ENCODE results near the gene MED16. TPM values are rescaled to one million over a fixed set of nuclear protein-coding genes. Genes with fewer than 3 reads are reported as not detected.

The MED16 gene
- total RNA-seq, 1 donor from 2014 or later, result 15.9 TPM

- no peak for FAIRE-seq
- no peak for DNase-seq (ENCODE audit: low spot score in 2 of 2)
These were observed 19.4 kb upstream of the MED16 start for GRCh38 chr19:912181-913079.

- no peak for DNase-seq (ENCODE audit: low spot score in 2 of 2)
- FAIRE-seq, result no peak
These were observed 18.4 kb upstream of the MED16 start for GRCh38 chr19:911197-912033.

- DNase-seq (ENCODE audit: low spot score in 2 of 2), result no peak
- no peak for FAIRE-seq
These were observed 14.3 kb upstream of the MED16 start for GRCh38 chr19:907183-907853.

GRCh38 chr19:906480-906879, 13.5 kb upstream of the MED16 start:
- FAIRE-seq (no peak), DNase-seq (ENCODE audit: low spot score in 2 of 2) (no peak)

- DNase-seq (ENCODE audit: low spot score in 2 of 2) (no peak), FAIRE-seq (no peak)
These were observed 11.6 kb upstream of the MED16 start for GRCh38 chr19:904545-904944.

GRCh38 chr19:903266-903797, 10.3 kb upstream of the MED16 start:
- no peak for FAIRE-seq
- DNase-seq (ENCODE audit: low spot score in 2 of 2), result no peak

GRCh38 chr19:902446-903226, 9.6 kb upstream of the MED16 start:
- FAIRE-seq (no peak), DNase-seq (ENCODE audit: low spot score in 2 of 2) (no peak)

- DNase-seq (ENCODE audit: low spot score in 2 of 2) (no peak), FAIRE-seq (no peak)
These were observed 9.0 kb upstream of the MED16 start for GRCh38 chr19:902093-902370.

GRCh38 chr19:901216-902092, 8.5 kb upstream of the MED16 start:
- DNase-seq (ENCODE audit: low spot score in 2 of 2), result no peak
- FAIRE-seq, result no peak

GRCh38 chr19:900302-901111, 7.5 kb upstream of the MED16 start:
- FAIRE-seq (no peak), DNase-seq (ENCODE audit: low spot score in 2 of 2) (no peak)

- no peak for FAIRE-seq
These were observed 7.0 kb upstream of the MED16 start for GRCh38 chr19:900043-900301.

GRCh38 chr19:899336-900042, 6.5 kb upstream of the MED16 start:
- DNase-seq (ENCODE audit: low spot score in 2 of 2), result no peak
- FAIRE-seq, result no peak

More at GRCh38 chr19:900043-900301, 7.0 kb upstream of the MED16 start:
- DNase-seq (ENCODE audit: low spot score in 2 of 2), result no peak

GRCh38 chr19:898663-899062, 5.7 kb upstream of the MED16 start:
- FAIRE-seq (no peak), DNase-seq (ENCODE audit: low spot score in 2 of 2) (no peak)

GRCh38 chr19:897442-898039, 4.6 kb upstream of the MED16 start:
- no peak for FAIRE-seq
- no peak for DNase-seq (ENCODE audit: low spot score in 2 of 2)

GRCh38 chr19:896999-897398, 4.0 kb upstream of the MED16 start:
- no peak for FAIRE-seq
- DNase-seq (ENCODE audit: low spot score in 2 of 2), result no peak

GRCh38 chr19:896434-896833, 3.4 kb upstream of the MED16 start:
- DNase-seq (ENCODE audit: low spot score in 2 of 2) (no peak), FAIRE-seq (no peak)

GRCh38 chr19:892243-892893, 619 bp downstream of the MED16 start:
- DNase-seq (ENCODE audit: low spot score in 2 of 2), result no peak
- FAIRE-seq, result no peak

Data from frontal cortex (tissue), 4 donors.